ENCODE data around the gene ZCCHC8.
"Not testable (repeated sequence)": the region's sequence is repeated elsewhere in the genome, so short reads cannot be mapped to it uniquely, and the experiment has no call there.

ZCCHC8 gene

GRCh38 chr12:122471324-122472226 lies 29.2 kb downstream of the ZCCHC8 start:
- no peak for DNase-seq

- not testable (repeated sequence) for DNase-seq
Measured at GRCh38 chr12:122470576-122470975, 30.2 kb downstream of the ZCCHC8 start.

DNA sequence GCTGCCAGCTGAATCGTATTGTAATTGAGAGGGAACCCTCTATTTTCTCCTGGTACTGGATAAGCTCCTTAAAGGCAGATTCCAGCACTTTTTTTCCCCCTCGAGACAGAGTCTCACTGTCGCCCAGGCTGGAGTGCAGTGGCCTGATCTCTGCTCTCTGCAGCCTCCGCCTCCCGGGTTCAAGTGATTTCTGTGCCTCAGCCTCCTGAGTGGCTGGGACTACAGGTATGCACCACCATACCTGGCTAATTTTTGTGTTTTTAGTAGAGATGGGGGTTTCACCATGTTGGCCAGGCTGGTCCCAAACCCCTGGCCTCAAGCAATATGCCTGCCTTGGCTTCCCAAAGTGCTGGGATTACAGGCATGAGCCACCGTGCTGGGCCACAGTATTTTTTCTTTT lies 30.9 kb downstream of the ZCCHC8 start:
- DNase-seq: not testable (repeated sequence)

DNA sequence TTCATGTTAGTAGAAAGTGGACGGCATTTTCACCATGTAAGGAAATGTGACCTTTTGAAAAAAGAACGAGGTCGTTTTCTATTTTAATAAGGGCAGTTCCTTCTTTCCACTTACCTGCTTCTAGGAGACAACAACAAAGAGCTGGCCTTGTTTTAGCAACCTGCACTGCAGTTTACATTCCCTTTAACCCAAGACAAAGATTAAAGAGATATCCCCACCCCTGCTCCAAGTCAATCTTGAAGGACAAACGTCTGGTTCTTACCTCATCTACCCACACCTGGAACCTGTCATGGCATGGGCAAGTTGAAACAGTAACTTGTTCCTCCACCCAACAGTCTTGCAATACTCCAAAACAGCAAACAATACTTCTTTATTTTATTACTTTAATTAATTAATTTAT lies 32.7 kb downstream of the ZCCHC8 start:
- DNase-seq: no peak

DNA sequence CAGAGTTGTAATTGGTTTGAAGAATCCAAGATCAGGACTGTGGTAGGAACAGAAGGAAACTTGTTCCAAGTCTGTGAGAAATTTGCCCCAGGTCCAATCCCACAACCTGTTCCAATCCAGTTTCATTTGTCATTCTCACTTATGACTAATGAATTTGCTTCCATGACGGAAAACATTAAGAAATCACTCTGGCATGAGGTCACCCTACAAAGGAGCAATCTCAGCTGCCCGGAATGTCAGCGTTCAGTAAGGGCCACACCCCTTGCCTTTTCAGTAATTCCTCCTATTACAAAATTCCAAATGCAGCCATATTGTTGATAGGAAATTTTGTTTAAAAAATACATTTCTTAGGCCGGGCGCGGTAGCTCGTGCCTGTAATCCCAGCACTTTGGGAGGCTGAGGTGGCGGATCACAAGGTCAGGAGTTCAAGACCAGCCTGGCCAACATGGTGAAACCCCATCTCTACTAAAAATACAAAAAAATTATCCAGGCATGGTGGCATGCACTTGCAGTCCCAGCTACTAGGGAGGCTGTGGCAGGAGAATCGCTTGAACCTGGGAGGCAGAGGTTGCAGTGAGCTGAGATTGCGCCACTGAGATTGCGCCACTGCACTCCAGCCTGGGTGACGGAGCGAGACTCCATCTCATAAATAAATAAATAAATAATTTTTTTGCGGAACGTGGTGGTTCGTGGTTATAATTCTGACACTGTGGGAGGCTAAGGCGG lies 36.3 kb downstream of the ZCCHC8 start:
- not testable (repeated sequence) for DNase-seq

DNA sequence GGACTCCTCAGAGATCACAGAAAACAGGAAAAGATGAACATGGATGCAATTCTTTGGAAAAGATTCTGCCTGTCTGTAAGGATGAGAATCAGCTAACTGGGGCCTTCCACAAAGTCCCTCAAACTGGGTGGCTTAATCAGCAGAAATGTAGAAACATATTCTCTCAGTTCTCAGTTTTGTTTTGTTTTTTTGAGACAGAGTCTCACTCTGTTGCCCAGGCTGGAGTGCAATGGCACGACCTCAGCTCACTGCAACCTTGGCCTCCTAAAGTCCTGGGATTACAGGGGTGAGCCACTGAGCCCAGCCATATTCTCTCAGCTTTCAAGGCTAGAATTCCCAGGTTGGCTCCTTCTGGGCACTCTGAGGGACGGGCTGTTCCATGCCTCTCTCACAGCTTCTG lies 40.1 kb downstream of the ZCCHC8 start:
- DNase-seq: no peak

- no peak for DNase-seq
Measured at GRCh38 chr12:122460061-122460460, 40.7 kb downstream of the ZCCHC8 start.

GRCh38 chr12:122459211-122459610 lies 41.5 kb downstream of the ZCCHC8 start:
- peak; percentile 27 for DNase-seq

GRCh38 chr12:122458105-122459035 lies 42.4 kb downstream of the ZCCHC8 start:
- DNase-seq: no peak

GRCh38 chr12:122457627-122458026 lies 43.1 kb downstream of the ZCCHC8 start:
- DNase-seq: no peak

DNA sequence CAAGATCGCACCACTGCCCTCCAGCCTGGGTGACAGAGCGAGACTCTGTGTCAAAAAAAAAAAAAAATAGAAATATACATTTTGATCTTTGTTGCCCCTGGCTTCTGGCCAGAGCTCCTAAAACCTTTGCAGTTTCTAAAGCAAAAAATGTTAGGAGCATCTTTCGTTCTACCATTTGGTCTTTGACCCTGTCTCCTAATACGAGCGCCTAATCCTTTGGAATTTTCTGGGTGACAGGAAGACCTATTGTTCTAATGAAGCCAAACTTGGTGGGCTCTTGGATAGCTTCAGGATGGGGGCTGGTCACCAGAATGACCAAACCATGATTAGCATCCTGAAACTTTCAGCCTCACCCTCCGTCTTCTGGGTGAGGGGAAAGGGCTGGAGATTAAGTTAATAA lies 46.0 kb downstream of the ZCCHC8 start:
- no peak for DNase-seq

DNA sequence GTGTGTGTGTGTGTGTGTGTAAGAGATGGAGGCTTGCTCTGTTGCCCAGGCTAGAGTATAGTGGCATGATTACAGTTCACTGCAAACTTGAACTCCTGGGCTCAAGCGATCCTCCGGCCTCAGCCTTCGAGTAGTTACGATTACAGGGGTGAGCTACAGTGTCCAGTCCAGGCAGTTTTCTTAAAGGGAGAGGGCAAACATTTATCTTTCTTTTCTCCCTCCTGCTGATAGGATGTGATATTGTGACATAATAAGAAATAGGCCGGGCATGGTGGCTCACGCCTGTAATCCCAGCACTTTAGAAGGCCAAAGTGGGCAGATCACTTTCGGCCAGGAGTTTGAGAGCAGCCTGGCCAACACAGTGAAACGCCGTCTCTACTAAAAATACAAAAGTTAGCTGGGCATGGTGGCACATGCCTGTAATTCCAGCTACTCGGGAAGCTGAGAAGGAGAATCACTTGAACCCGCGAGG lies 46.4 kb downstream of the ZCCHC8 start:
- DNase-seq: no peak

DNA sequence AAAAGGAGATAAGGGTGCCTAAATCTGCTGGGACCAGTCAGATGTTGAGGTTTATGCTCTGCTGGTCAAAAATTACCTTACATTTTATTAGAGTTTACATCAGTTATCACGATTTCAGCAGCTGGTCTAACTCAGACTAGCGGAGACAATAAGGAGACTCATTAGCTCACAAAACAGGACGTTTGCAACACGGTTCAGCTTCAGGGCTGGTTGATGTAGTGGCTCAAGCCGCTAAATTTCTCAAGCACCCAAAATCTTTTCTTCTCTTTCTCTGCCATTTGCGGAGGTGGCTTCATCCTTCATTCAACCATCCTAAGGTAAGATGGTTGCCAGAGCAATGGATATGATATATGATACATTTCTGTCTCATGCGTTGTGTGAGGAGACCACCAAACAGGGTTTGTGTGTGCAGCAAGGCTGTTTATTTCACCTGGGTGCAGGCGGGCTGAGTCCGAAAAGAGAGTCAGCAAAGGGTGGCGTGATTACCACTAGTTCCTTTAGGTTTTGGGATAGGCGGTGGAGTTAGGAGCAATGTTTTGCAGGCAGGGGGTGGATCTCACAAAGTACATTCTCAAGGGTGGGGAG lies 47.9 kb downstream of the ZCCHC8 start:
- DNase-seq: no peak

DNA sequence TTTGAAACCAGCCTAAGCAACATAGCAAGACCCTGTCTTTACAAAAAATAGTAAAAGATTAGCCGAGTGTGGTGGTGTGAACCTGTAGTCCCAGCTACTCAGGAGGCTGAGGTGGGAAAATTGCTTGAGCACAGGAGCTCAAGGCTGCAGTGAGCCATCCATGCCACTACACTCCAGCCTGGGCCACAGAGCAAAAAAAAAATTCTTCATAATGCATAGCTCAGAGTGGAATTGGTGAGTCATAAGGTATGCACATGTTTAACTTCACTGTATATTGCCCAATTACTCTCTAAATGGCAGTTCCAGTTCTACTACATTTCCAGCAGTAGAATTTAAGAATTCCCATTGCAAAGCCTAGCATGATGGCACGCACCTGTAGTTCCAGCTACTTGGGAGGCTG lies 51.4 kb downstream of the ZCCHC8 start:
- DNase-seq: no peak

GRCh38 chr12:122447825-122448224 lies 52.9 kb downstream of the ZCCHC8 start:
- DNase-seq: not testable (repeated sequence)

DNA sequence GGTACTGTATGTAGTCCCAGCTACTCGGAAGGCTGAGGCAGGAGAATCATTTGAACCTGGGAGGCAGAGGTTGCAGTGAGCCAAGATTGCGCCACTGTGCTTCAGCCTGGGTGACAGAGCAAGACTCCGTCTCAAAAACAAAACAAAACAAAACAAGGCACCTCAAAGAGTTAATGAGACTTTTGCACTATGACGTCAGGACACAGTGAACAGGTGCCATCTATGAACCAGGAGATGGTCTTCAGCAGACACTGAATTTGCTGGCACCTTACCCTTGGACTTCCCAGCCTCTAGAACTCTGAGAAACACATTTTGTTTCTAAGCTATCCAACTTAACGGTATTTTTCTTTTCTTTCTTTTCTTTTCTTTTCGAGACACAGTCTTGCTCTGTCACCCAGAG lies 54.3 kb downstream of the ZCCHC8 start:
- not testable (repeated sequence) for DNase-seq

DNA sequence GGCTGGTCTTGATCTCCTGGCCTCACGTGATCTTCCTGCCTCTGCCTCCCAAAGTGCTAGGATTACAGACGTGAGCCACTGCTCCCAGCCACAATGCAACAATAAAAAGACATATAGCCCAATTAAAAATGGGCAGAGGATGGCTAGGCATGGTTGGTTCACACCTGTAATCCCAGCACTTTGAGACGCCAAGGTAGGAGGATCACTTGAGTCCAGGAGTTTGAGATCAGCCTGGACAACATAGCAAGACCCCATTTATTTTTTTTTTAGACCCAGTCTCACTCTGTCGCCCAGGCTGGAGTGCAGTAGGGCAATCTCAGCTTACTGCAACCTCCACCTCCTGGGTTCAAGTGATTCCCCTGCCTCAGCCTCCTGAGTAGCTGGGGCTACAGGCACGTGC lies 56.7 kb downstream of the ZCCHC8 start:
- DNase-seq: not testable (repeated sequence)

DNA sequence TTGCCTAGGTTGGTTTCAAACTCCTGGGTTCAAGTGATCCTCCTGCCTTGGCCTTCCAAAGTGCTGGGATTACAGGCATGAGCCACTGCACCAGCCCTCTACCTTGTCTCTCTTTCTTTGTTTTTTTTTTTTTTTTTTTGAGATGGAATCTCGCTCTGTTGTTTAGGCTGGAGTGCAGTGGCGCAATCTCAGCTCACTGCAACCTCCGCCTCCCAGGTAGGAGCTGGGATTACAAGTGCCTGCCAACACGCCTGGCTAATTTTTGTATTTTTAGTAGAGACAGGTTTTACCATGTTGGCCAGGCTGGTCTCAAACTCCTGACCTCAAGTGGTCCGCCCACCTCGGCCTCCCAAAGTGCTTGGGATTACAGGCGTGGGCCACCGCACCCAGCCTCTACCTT lies 61.9 kb downstream of the ZCCHC8 start:
- DNase-seq: not testable (repeated sequence)

- no peak for DNase-seq
Measured at GRCh38 chr12:122437656-122438121, 63.0 kb downstream of the ZCCHC8 start.

- DNase-seq: no peak
Measured at GRCh38 chr12:122435186-122435585, 65.5 kb downstream of the ZCCHC8 start.

DNA sequence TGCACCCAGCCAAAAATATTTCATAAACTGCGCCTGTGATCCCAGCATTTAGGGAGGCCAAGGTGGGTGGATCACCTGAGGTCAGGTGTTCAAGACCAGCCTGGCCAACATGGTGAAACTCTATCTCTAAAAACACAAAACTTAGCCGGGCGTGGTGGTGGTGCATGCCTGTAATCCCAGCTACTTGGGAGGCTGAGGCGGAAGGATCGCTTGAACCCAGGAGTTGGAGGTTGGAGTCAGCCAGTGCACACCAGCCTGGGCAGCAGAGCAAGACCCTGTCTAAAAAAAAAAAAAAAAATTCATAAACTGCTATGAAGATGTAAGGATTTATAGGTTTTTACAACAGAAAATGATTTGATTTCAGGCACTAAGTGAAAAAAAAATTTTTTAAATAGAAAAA lies 71.7 kb downstream of the ZCCHC8 start:
- DNase-seq: not testable (repeated sequence)

DNA sequence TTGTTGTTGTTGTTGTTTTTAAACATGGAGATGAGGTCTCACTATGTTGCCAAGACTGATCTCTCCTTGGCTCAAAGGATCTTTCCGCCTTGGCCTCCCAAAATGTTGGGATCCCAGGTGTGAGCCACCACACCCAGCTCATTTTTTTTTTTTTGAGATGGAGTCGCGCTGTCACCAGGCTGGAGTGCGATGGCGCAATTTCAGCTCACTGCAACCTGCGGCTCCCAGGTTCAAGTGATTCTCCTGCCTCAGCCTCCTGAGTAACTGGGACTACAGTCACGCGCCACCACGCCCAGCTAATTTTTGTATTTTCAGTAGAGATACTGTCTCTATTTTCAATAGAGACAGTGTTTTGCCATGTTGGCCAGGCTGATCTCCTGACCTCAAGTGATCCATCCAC lies 73.3 kb downstream of the ZCCHC8 start:
- no peak for DNase-seq
